Measurements from ENCODE around the gene TBL2. TPM values are rescaled to one million over a fixed set of nuclear protein-coding genes. Genes with fewer than 3 reads are reported as not detected.

Gene TBL2
- total and polyA plus RNA-seq, 2 of the 4 experiments (the other 2 are of a cell fraction) = 72.6 to 94.1 TPM

DNA sequence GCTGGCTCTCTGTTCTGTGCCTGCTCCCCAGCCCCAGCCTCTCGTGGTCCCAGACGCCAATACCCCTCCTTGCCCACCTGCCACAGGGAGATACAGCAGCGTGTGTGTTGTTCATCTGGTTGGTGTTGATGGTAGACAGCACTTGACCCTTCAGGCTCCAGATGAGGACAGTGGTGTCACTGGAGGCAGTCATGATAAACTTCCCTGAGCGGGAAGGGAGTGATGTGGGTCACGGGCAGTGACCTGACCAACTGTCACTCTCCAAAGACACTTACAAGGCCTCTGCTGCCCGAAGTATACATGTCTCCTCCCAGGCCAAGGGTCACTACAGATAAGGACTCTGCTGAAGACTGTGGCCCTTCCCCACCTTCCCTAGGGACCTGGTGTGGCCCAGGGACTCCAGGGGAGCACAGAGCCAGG lies 5.6 kb downstream of the TBL2 start:
- Histone ChIP-seq H2BK15ac (ENCODE audit: low read depth, low read length) (no peak overlapping the region), H3K27ac (ENCODE audit: insufficient read depth, low read length) (no peak overlapping the region), H3K4me1 (ENCODE audit: control insufficient read depth, insufficient read depth, low read length) (peaks cover 6% of the 10 kb centered on the region), H3K4me3 (ENCODE audit: insufficient read depth, low read depth, low read length) (no peak overlapping the region), H3K56ac (ENCODE audit: extremely low read depth, insufficient read depth, low read length) (no peak overlapping the region), H3K14ac (replicated peaks; ENCODE audit: low read depth, low read length) (no peak overlapping the region), H2AK9ac (replicated peaks; ENCODE audit: low read depth, low read length, poor library complexity) (no peak overlapping the region), H3K18ac (ENCODE audit: low read depth, low read length) (no peak overlapping the region), H3K23ac (ENCODE audit: low read depth, low read length) (no peak overlapping the region), H3K4me2 (ENCODE audit: low read depth, low read length) (no peak overlapping the region), H3K27me3 (ENCODE audit: control insufficient read depth, insufficient read depth, low read length) (no peaks in the 10 kb centered on the region), H2BK5ac (ENCODE audit: low read depth, low read length, poor library complexity, severe bottlenecking) (no peak overlapping the region), H3K4ac (ENCODE audit: low read depth, low read length) (no peak overlapping the region), H2BK20ac (ENCODE audit: low read depth, low read length) (no peak overlapping the region), H3K79me1 (ENCODE audit: low read depth in 1 of 2, low read length in 2 of 2) (peaks cover 28 to 59% of the 10 kb centered on the region in 2 experiments), H4K20me1 (ENCODE audit: insufficient read depth, low read length) (peaks cover 33% of the 10 kb centered on the region), H4K8ac (ENCODE audit: low read depth in 2 of 2, low read length in 2 of 2) (no peak overlapping the region), H3K9ac (ENCODE audit: low read depth, low read length) (no peak overlapping the region), H2BK120ac (ENCODE audit: low read depth, low read length) (no peak overlapping the region), H3K9me1 (ENCODE audit: insufficient read depth, low read length) (peaks cover 13% of the 10 kb centered on the region), H2AFZ (replicated peaks; ENCODE audit: low read length, poor library complexity) (no peak overlapping the region), H2AK5ac (ENCODE audit: low read depth, low read length) (no peak overlapping the region), H3K9me3 (ENCODE audit: control insufficient read depth, insufficient read depth, low read length) (no peaks in the 10 kb centered on the region), H3K36me3 (ENCODE audit: control insufficient read depth, insufficient read depth, low read length) (peaks cover 51% of the 10 kb centered on the region), H4K91ac (ENCODE audit: insufficient read depth, low read depth, low read length) (no peak overlapping the region), H4K5ac (ENCODE audit: low read depth, low read length) (no peak overlapping the region)
- WGBS, 2 experiments (ENCODE audit: extremely low coverage in 2 of 2, insufficient read length in 1 of 2) = no CpG with 5 or more reads among the region's 6 CpGs
- no peak for ATAC-seq (ENCODE audit: low read depth)
- dilution Hi-C loops (cut with HindIII; ENCODE audit: low sequenced_read_pairs, unreplicated experiment) (no loop called here), in situ Hi-C loops (cut with MboI; ENCODE audit: low sequenced_read_pairs) (no loop called here), intact Hi-C loops (cut with micrococcal nuclease) (no loop called here)
- no peak for TF ChIP-seq MAZ (IDR thresholded peaks at IDR 0.05; ENCODE audit: borderline replicate concordance, low read depth, low read length)
- TF ChIP-seq, protein P1, sequence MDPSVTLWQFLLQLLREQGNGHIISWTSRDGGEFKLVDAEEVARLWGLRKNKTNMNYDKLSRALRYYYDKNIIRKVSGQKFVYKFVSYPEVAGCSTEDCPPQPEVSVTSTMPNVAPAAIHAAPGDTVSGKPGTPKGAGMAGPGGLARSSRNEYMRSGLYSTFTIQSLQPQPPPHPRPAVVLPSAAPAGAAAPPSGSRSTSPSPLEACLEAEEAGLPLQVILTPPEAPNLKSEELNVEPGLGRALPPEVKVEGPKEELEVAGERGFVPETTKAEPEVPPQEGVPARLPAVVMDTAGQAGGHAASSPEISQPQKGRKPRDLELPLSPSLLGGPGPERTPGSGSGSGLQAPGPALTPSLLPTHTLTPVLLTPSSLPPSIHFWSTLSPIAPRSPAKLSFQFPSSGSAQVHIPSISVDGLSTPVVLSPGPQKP (IDR thresholded peaks at IDR 0.05; ENCODE audit: borderline replicate concordance, low read depth, low read length) = no peak
- no peak for TF ChIP-seq NFE2L2 (IDR thresholded peaks at IDR 0.05; ENCODE audit: low read depth, low read length)
- no peak for TF ChIP-seq POLR2A (IDR thresholded peaks at IDR 0.05; ENCODE audit: low read depth, low read length)
- no peak for TF ChIP-seq RAD21 (IDR thresholded peaks at IDR 0.05; ENCODE audit: low read length)
- ChIA-PET CTCF (no interaction called here), POLR2A (ENCODE audit: unreplicated experiment) (no interaction called here)
- DNase-seq = no peak
- no TSS peak for BruUV-seq (replicated peaks)

Data from IMR-90 (cell line).